NCI-H226 (cell line): ENCODE measurements around the gene SEC22A.

ENCODE experiments used
- DNase-seq: peaks from one replicate; pipeline ENCODE4 v3.0.0-alpha.2; 2015

The SEC22A gene, protein sequence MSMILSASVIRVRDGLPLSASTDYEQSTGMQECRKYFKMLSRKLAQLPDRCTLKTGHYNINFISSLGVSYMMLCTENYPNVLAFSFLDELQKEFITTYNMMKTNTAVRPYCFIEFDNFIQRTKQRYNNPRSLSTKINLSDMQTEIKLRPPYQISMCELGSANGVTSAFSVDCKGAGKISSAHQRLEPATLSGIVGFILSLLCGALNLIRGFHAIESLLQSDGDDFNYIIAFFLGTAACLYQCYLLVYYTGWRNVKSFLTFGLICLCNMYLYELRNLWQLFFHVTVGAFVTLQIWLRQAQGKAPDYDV

DNA sequence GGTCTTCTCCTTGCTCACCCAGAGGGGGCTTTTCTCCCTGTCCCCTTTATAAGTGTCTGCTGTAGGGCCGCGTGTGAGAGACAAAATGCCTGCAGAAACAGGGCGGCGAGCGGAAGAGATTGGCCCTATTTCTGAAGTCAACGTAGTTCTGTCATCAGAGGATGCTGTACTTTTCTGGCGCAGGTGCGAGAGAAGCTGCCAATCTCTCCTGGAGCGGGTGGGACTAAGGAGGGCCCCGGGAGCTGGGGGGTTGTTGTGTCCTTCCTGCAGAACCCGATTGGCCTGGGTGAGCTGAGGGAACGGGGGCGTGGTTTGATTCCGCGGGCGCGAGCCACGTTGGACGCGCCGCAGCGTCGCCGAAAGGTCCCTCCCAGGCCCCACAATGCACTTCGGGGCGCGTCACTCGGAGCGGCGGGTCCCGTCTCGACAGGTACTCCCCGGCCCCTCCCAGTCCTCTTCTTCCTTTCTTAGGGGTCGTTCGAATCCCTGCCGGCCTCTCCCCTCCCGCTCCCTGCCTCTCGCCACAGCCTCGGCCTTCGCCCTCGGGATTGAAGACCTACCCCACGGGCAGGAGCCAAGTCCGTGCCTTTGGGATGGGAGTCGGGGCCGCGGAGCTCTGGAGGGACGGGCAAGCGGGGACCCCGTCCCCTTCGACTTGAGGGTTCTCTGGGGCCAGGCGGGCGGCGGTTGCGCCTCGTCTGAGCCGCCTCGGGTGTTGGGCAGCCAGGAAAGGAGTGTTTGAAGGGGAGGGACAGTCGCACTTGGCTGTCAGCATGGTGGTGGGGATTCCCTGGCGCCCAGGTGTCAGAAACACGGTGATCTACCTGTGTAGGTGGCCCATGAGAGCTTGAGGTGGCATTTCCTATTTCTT lies at the start of gene SEC22A:
Gene SEC22A (plus strand): TSS at position 387 of the 871 bp plus-strand sequence. CDS start 7,275 bp downstream, outside the sequence.
- peak; percentile 96 for DNase-seq

DNA sequence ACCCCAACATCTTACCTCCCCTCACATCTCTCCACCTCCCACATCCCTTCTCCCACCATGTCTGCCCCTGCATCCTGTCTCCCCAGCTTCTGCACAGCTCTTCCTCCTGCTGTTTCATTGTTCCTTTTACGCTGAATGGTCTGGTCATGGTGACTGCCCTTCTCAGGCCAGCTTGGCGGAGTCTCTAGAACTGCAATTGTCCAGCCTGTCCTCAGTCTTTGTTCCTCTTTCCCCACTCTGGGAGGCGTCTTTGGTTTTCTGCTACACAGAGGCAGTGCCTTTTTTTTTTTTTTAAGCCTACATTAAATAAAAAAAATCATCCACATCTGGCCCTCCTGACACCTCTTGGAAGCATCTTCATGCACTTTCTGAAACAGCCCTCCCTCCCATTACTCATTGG lies 49.1 kb upstream of the SEC22A start:
- no peak for DNase-seq

DNA sequence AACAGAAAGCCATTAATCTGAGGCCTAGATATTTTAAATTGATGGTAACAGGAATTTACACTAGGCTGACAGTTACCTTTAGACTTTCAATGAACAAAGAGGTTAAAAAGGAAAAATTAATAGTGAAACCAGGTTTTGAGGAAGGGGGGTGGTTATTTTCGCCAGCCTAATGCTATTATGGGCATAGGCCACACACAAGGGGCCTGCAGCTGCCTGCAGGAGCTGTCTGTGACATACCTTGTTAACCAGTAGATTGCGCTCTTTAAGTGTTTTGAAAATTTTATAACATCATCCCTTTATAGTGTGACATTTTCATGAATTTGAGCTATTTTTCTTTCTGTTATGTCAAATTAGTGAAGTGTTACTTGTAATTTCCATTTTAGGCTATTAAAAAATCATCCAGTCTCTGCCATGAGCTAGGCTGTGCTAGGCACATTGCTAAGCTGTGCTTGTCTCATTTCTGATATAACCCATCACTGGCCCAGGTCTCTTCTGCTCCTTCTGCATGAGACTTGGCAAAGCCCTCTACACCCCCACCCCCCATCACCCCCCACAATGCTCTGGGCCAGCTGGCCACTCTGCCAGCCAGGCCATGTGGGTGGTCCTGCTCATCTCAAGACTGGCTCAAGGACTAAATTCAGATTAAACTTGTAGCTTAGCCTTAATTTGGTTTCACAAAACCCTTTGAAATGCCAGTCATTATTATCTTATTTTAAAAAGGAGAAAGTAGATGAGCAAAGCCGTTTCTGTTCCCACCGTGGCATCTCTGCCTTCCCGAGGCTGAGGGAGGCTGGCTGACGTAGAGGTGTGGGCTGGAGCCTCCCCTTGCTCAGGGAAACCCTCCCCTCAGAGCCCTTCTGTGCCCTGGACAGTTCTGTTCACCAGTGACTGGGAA lies 48.4 kb upstream of the SEC22A start:
- no peak for DNase-seq

DNA sequence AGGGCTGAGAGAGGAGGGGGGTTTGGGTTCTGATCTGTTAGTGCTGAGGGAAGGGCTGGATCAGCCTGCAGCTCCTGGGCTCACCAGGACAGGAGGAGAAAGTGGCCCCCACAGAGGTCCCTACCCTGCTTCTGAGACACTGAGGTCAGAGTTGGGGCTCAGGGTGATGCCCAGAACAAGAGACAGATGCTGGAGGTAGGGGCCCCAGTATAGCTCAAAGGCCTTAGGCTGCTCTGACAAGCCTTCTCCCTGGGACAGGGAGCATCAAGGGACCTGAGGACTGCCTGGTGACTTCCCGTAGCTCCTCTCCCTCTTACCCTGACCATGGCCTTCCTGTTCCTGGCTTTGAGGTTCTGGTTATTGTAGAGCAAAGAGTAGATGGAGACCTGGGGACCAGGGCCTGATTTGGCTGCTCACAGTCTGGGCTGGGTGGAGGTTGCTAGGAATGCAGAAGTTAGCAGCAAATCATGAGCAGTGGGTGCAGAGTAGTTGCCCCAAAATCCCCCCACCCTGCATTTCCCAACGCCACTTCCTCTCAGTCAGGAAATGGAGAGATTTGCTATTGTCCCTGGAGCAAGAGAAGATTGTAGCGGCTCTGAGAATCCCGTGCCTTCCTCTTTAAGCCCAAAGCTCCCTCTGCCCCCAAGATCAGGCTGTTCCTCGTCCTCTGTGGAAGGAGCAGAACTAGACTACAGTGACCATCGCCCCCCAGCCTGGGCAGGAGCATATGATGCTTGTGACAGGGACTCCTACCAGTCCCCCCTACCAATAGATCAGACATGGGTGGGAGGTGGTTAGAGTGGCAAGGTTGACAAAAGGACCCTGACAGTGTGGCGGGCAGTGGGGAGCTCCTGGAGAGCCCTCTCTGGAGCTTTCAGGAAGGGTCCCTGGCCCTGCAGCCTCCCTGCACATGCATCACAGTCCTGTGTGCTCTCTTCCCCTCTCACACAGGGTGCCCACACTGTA lies 47.4 kb upstream of the SEC22A start:
- DNase-seq: no peak

DNA sequence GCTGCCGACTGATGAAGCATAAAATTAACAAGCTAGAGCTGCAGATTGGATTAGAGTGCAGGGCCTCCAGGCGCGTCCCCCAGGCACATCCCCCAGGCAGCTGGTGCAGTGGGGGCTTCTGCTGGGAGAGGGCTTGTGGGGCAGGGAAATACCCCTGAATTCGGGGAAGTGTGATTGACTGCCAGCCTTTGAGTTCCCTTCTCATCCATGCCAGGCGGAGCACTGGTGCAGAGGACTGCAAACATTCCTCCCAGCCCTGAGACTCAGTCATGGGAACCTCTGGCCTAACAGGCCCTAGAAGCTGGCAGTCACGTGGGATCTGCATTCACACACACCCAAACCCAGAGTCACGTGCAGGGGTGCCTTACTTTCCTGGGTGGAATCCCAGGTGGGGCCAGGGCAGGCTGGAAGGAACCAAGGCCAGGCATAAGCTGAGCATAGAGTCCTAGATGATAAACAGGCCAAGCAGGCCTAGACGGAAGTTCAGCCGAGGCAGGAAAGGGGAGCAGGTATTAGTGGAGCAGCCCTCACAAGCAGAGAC lies 46.2 kb upstream of the SEC22A start:
- DNase-seq: no peak

DNA sequence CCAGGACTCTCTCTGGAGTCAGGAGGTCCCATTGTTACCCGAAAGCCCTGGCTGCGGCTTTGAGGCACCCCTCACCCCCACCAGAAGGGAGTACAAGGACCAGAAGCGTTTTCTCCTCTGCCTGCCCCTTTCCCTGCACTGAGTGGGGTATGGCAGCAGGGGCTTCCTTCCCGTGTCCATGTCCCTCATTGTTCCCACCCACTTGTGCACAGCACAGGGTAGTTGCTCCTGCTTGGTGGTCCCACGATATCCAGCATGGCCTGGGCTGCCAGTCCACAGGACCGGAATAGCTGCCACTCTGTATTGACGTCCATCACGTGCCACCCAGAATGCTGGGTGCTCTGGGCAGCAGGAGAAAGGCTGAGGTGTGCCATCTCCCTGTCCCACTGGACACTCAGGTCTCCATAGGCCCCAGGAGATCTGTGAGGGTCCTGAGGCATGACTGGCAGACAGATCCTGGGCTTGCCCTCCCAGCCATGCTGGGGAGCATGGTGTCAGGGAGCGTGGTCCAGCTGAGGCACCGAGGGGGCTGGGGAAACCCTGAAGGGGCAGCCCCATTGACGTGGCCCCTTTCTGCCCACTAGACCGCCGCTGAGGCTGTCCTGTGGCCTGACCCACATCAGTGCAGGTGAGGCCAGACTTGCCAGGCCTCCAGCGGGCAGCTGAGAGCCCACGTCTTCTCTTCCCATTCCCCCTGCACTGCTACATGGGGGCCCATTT lies 45.3 kb upstream of the SEC22A start:
- DNase-seq: no peak

DNA sequence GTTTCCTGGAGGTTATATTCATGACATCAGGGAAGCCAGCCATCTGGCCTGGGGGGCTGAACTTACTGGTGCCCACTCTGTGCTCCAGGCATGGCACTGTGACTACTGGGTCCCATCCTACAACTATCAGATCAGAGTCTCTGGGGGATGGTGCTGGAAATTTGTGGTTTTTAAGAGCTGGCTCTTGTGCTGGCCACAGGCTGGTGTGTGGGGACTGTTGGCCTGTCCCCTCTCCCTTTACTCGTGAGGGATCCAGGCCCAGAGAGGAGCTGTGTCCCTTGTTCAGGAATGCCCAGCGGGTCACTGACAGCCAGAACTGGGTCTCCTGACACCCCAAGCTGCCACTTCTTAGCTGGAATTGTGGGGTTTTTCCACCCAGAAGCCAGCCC lies 44.5 kb upstream of the SEC22A start:
- no peak for DNase-seq

DNA sequence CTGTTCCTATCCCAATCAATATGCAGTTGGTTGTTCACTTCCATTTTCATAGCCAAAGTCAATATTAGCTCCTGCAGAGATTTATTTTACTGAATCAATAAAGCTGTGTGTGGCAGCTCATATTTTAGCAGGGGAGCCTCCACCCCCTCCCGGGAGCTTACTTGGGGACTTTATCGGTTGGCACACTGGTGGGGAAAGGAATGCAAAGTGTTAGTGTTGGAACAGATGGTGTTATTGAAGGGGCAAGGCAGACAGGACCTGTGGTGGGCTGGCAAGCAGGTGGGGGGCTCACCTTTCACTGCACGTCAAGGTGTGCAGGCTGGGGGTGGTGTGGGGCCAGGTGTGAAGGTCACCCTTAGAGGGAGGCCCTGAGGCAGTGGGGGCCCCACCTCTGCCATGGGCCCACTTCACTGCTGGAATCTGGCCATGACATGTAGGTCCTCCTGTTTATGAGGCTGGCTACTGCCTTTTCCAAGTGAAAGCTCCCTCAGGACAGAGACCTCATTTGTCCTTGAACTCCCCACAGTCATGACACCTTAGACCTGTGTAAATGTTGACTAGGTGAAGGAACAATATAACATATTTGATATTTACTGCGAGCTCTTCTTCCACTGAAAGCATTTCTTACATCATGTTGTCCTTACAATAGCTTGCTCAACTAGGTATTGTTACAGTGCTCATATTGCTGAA lies 44.0 kb upstream of the SEC22A start:
- no peak for DNase-seq

DNA sequence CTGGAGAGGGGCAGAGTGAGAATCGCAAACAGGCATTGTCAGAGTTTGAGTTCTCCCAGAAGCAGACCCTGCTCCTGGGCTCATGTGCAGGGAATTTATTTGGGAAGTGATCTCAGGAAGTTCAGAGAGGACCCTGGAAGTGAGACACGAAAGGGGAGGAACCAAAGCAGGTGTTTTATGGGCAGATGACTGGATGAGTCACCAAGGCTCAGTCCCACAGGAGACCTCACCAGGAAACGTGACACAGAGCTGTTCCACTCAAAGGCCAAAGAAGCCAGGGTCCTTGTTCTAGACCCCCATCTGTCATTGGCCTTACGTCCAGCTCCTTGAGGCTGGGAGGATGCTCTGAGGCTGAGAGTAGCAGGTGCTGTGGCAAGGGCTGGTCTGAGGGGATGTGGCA lies 43.4 kb upstream of the SEC22A start:
- no peak for DNase-seq

DNA sequence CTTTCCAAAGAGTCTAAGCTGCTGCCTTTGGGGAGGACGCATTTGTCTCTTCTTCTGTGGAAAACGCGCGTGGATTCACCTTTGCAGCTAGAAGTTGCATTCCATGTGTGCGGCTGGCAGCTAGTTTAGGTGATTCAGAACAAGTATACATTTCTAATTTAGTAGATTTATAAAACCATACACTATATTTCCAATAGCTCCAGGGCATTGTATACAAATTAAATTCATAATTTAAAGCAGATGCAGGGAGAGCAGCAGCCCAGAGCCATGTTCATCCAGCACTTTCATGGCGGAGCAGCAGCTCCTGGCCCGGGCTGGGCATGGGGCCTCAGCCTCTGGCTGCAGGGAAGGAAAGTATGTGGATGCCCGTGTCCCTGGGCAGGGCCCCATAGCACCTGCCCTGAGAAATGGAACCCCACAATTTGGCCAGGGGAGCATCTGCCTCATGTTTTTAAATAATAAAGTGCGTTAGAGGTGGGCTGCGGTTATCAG lies 42.8 kb upstream of the SEC22A start:
- DNase-seq: no peak

DNA sequence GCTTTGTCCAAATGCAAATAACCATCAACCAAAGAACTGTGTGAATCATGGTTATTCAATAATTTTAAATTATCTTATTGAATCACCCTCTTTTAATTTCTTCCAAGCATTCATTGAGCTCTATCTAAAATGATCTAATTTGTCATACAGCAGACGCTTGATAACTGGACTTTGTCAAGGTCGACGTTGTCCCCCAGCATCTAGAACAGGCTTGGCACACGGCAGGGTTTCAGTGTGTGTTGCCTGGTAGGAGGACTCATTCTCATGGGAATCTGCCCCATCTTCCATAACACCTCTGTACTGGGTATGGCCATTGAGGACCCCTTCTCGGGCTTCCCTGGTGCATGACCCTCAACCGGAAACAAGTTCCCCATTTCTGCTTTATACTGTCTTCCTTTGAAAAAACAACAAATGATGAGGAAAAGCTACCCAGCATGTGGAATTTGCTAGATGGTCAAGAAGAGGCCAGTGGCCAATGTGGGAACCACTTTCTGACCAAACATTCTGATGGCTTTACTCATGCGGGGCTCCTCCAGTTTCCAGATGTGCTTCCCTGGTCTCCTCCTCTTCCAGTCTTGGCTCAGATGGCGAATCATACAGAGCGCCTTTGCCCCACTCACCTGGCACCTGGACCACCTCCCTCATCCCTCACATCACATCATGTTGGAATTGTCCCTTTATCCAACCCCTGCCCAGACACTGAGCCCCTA lies 41.7 kb upstream of the SEC22A start:
- DNase-seq: no peak

DNA sequence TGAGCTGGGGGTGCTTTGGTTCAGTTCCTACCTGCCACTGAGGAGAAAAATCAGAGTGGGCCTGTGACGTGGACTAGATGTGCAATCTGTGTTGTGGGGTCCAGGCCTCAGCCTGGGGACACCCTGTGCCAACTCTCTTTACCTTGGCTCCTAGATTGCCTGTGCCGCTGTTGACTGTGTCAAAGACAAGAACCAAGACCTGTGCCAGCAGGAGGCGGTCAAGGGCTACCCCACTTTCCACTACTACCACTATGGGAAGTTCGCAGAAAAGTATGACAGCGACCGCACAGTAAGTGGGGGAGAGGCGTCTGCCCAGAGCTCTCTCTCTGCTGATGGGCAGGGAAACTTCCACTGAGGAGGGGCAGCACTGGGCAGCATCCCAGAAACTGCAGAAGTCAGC lies 40.6 kb upstream of the SEC22A start:
- no peak for DNase-seq

DNA sequence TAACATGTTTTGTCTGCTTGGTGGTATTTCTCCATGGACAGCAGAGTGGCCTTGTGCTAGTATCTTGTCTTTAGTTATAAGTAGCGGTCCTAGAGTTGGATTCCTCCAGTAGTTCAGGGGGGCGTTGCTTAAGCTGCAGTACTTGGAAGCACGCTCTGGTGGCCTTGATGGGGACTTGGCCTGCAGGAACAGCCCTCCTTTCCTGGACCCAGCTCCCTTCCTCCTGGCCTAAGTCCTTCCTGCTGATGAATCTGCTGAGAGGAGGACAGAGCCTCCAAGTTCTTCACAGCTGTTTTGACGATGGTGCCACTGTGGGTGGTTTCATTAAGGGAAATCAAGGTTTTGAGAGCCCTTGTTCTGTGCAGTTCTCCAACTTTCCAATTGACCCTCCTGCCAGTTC lies 38.6 kb upstream of the SEC22A start:
- no peak for DNase-seq

DNA sequence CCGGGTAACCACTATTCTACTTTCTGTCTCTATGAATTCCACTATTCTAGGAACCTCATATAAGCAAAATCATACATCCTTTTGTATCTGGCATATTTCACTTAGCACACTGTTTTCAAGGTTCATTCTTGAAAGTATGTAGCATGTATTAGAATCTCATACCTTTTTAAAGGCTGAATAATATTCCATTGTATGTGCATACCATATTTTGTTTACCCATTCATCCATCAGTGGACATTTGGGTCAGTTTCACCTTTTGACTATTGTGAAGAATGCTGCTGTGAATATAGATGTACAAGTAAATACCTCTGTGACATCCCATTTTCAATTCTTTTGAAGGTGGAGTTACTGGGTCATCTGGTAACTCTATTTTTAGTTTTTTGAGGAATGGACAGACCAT lies 36.6 kb upstream of the SEC22A start:
- DNase-seq: no peak

DNA sequence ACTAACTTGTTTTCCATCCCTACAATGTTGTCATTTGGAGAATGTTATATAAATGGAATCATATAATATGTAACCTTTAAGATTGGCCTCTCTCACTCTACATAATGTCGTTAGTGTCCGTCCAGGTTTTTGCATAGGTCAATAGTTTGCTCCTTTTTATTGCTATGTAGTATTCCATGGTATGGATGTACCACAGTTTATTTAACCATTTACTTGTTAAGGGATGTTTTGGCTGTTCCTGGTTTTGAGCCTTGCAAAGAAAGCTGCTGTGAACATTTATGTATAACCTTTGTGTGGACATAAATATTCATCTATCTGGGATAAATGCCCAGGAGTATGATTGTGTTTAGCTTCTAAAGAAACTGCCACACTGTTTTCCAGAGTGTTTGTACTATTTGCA lies 34.1 kb upstream of the SEC22A start:
- no peak for DNase-seq

DNA sequence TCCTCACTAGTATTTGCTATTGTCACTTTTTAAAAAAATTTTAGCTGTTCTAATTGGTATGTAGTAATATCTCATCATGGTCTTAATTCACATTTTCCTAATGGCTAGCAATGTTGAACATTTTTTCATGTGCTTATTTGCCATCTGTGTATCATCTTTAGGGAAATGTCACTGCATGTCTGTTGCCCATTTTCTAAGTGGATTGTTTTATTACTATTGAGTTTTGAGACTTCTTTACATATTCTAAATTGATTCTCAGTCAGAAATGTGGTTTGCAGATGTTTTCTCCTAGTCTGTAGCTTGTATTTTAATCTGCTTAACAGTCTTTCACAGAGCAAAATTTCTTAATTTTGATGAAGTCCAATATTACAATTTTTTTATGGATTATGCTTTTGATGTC lies 33.6 kb upstream of the SEC22A start:
- DNase-seq: no peak

DNA sequence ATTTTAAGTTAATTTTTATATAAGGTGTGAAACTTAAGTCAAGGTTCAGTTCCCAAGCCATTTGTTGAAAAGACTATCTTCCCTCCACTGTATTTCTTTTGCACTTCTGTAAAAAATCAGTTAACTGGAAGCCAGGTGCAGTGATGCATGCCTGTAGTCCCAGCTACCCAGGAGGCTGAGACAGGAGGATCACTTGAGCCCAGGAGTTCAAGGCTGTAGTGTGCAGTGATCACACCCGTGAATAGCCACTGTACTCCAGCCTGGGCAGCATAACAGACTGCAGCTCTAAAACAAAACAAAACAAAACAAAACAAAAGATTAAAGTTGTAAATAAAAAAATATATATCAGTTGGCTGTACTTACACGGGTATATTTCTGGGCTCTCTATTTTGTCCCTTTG lies 33.1 kb upstream of the SEC22A start:
- no peak for DNase-seq

DNA sequence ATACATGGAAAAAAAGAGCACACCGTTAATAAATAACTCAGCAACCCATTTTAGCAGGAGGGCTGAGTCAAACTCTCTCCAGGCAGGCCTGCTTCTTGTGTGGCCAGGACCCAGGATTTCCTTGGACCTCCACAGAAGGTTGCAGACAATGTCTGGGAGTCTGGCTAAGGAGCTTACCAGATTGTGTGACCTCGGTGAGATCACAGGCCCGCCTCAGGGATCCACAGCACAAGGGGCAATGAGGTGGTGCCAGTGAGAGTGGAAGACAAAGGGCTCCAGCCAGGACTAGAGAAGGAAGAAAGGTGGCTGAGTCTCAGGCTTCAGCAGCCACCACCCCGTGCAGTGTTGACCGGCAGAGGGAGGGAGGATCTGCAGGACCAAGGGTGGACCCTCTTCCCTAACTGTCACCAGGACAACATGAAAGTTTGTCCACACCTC lies 32.2 kb upstream of the SEC22A start:
- no peak for DNase-seq

DNA sequence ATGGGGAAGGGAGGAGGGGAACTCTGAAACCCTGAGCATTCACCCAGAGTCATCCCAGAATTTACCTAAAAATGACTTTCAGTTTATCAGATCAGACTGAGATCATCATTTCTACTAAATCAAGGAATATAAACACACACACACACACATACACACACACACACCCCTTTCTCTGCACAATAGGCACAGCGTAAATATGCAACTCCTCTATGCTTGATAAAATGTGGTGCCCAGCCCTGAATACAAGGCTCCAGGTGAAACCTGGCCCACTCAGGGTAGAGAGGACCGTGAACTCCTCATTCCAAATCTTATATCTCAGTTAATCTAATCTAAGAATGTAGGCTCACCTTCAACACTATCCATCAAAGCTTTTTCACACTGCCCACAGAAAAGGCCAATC lies 31.8 kb upstream of the SEC22A start:
- DNase-seq: no peak

DNA sequence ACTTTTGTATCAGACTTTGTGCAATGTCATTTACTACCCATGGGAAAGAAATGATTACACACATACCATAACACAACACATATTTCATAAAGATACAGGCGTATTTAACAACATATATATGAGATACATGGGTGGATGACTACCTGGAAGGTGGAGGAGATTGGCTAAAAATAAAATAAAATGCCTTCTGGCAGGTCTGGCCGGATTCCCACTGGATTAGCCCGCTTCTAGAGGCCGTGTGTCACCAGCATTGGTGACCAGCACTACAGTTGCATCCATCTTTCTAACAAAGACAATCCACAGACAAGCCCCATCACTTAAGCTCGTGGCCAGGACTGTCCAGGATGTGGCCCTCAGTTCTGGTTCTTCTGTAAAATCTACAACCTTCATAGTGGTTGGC lies 21.0 kb upstream of the SEC22A start:
- DNase-seq: no peak
